Stimulated activated CD4-positive, alpha-beta T cell treated with anti-CD3 and anti-CD28 coated beads, Interleukin-1b, Interleukin-23, amount 100 ng/mL, for 1 hour (primary cell): Measurements from ENCODE around the gene CCDC136.
A peak's percentile ranks its signal among the peaks of the same experiment; 100 is the strongest.

Source experiments
- DNase-seq, 2 donors: peaks; one replicate each; pipeline ENCODE4 v3.0.0-alpha.2; 2020; ENCODE audit warnings: low read depth in 2 of 2

CCDC136 gene

GRCh38 chr7:128862571-128863432, 71.0 kb downstream of the CCDC136 start, which contains the start of gene ATP6V1F:
ATP6V1F (plus strand) TSS chr7:128862856; CDS start chr7:128862905, 49 bp downstream.
- peak; percentile 99 for DNase-seq

GRCh38 chr7:128863433-128863989, 71.7 kb downstream of the CCDC136 start:
- DNase-seq: peak in 1 of 2 donors; percentile 16

- no peak for DNase-seq
These were observed 73.5 kb downstream of the CCDC136 start for GRCh38 chr7:128865303-128865702.

GRCh38 chr7:128865996-128866877, 74.5 kb downstream of the CCDC136 start:
- DNase-seq: no peak

GRCh38 chr7:128867241-128867640, 75.5 kb downstream of the CCDC136 start:
- no peak for DNase-seq

- DNase-seq: no peak
These were observed 76.3 kb downstream of the CCDC136 start for GRCh38 chr7:128867842-128868623.

- DNase-seq: no peak
These were observed 76.9 kb downstream of the CCDC136 start for GRCh38 chr7:128868624-128869137.

- no peak for DNase-seq
These were observed 77.6 kb downstream of the CCDC136 start for GRCh38 chr7:128869138-128869943.

GRCh38 chr7:128869944-128870285, 78.1 kb downstream of the CCDC136 start:
- no peak for DNase-seq

- no peak for DNase-seq
These were observed 79.3 kb downstream of the CCDC136 start for GRCh38 chr7:128871050-128871449.
